ENCODE measurements around the gene USP2. TPM values are rescaled to one million over a fixed set of nuclear protein-coding genes. Genes with fewer than 3 reads are reported as not detected.

The USP2 gene
- total RNA-seq, 1 experiment from 2014 or later: 5.7 TPM

DNA sequence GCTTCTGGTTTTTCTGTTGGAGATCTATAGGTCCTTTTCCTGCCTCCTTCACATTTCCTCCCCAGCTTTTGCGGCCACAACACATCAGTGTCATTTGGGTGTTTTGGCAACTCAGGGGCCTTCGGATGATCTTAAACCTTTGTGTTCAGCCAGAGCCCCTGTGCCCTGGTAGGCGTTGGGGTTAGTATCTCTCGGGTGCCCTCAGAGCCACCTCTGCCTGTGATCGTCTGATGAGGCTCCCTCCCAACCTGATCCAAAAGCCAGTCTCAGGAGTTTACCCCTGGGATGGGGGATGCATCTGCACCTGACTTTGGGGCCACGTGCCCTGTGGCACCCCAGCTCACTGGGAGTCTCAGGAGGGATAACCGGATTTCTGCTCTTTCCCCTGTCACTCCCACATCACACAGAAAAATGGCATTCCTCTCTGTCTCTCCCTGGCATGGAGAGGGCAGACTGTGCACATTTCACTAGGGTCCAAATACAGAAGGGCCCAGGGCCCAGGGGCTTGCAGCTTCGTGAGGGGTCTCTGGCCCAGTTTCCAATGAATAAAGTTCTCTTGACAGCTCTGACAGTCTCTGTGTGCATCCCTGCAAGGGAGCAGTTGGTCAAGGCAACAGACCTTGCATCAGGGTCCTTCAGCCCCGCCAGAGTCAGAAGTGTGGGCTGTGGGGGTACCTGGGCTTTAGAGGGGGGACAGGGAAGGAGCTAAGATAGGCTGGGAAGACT lies 44.6 kb downstream of the USP2 start:
- peak overlapping the region in 2 of 3 experiments; percentile 85 to 93; a peak in 3 of 7 replicates for H3K27ac Mint-ChIP-seq

More for the DNA sequence above, 44.6 kb downstream of the USP2 start:
- Histone ChIP-seq H3K23me2 (ENCODE audit: insufficient read length, low read depth, low read length, poor library complexity, severe bottlenecking) (peaks cover 28% of the 10 kb centered on the region), H3K4me2 (ENCODE audit: insufficient read depth, insufficient read length, low read length) (peak overlapping the region; percentile 56), H2AFZ (ENCODE audit: low read length) (no peak overlapping the region), H3K14ac (ENCODE audit: insufficient read depth, low read length) (no peak overlapping the region), H3K27ac (ENCODE audit: insufficient read length, low read depth, low read length) (no peak overlapping the region), H2BK5ac (ENCODE audit: insufficient read length, low read length) (no peak overlapping the region), H3K4me1 (ENCODE audit: insufficient read depth, low read length) (no peaks in the 10 kb centered on the region; the same call in 1 of the 2 replicates), H2AK5ac (ENCODE audit: insufficient read length, low read length) (no peak overlapping the region), H4K5ac (ENCODE audit: insufficient read length, low read depth, low read length) (no peak overlapping the region), H3K9me3 (ENCODE audit: control insufficient read depth, low read depth, low read length) (no peaks in the 10 kb centered on the region), H3K56ac (ENCODE audit: insufficient read length, low read depth, low read length) (no peak overlapping the region), H4K8ac (replicated peaks; ENCODE audit: insufficient read length, low read depth, low read length) (no peak overlapping the region), H4K20me1 (ENCODE audit: control insufficient read depth, insufficient read depth, insufficient read length) (no peaks in the 10 kb centered on the region), H3K9ac (ENCODE audit: extremely low read depth, insufficient read length, low read length) (no peak overlapping the region), H3K27me3 (ENCODE audit: insufficient read depth, low read length) (peaks cover 16% of the 10 kb centered on the region), H3T11ph (ENCODE audit: low read length) (no peak overlapping the region), H2BK15ac (ENCODE audit: low read depth, low read length) (no peak overlapping the region), H2BK120ac (ENCODE audit: low read depth, low read length, poor library complexity, severe bottlenecking) (no peak overlapping the region), H3K79me1 (ENCODE audit: insufficient read depth, low read depth, low read length, poor library complexity, severe bottlenecking) (peaks cover 9% of the 10 kb centered on the region), H2BK20ac (ENCODE audit: low read depth, low read length, poor library complexity, severe bottlenecking) (no peak overlapping the region), H2BK12ac (ENCODE audit: insufficient read length, low read depth, low read length) (no peak overlapping the region), H3K4ac (ENCODE audit: low read depth, low read length) (no peak overlapping the region), H3K79me2 (ENCODE audit: insufficient read depth, low read length) (peaks cover 13% of the 10 kb centered on the region; the same call in 1 of the 2 replicates), H3K23ac (ENCODE audit: insufficient read length, low read depth, low read length) (no peak overlapping the region), H4K91ac (ENCODE audit: insufficient read length, low read depth, low read length) (no peak overlapping the region), H3K18ac (ENCODE audit: insufficient read length, low read depth, low read length) (no peak overlapping the region)
- no peak for TF ChIP-seq CTCF (conservative IDR thresholded peaks at IDR 0.05)
- peak overlapping the region; percentile 99 for H3K4me3 Mint-ChIP-seq
- DNase-seq: no peak
- WGBS (ENCODE audit: extremely low coverage, insufficient read length, low lambda C conversion rate): no CpG with 5 or more reads among the region's 9 CpGs
- H3K4me1 Mint-ChIP-seq: peaks cover 55 to 81% of the 10 kb centered on the region in 2 experiments
- H3K9me3 Mint-ChIP-seq: no peaks in the 10 kb centered on the region; a peak in 1 of 5 replicates
- peaks cover 13 to 18% (median 15%) of the 10 kb centered on the region in 3 experiments for H3K36me3 Mint-ChIP-seq (ENCODE audit: insufficient read depth in 1 of 3, low read depth in 3 of 3)
- H3K27me3 Mint-ChIP-seq (ENCODE audit: low read depth): peaks cover 30% of the 10 kb centered on the region
